Bronchial epithelial cell (primary cell): ENCODE results near the gene KCNJ5. TPM values are rescaled to one million over a fixed set of nuclear protein-coding genes. Genes with fewer than 3 reads are reported as not detected.

Experiments used
- DNase-seq: peaks from one replicate; pipeline ENCODE4 v3.0.0-alpha.2; 2010; ENCODE audit warnings: low read depth
- FAIRE-seq: peaks from 2 replicates; lab custom pipeline; 2011; peaks lifted over from hg19 to GRCh38; lab: Jason Lieb, UNC
- H3K27me3 ChIP-seq: 2 replicates; pipeline ENCODE4 v1.5.1; 2011; ENCODE audit warnings: low read length; ENCODE audit not compliant: control insufficient read depth, insufficient read depth
- H3K36me3 ChIP-seq: 2 replicates; pipeline ENCODE4 v1.5.1; 2011; ENCODE audit warnings: low read length; ENCODE audit not compliant: control insufficient read depth, insufficient read depth
- H3K4me3 ChIP-seq: 2 replicates; pipeline ENCODE4 v1.5.1; 2011; ENCODE audit warnings: mild to moderate bottlenecking, low read depth, low read length, control low read depth
- CTCF ChIP-seq: IDR thresholded peaks from 2 replicates; pipeline ENCODE4 v1.5.1; 2011; ENCODE audit warnings: mild to moderate bottlenecking, moderate library complexity, low read length, control low read depth, inconsistent platforms; ENCODE audit not compliant: insufficient read depth, severe bottlenecking
- total RNA-seq: library from RNA; depleted of rRNA; stranded (reverse); fragments of >200 nt; gene quantifications from 2 replicates; pipeline ENCODE4 v1.2.1, GENCODE V29; 2014

Gene KCNJ5
- total RNA-seq, 1 donor from 2014 or later: 13.2 TPM

GRCh38 chr11:128910576-128910975, 19.4 kb downstream of the KCNJ5 start:
- Histone ChIP-seq H3K27me3 (no peaks in the 10 kb centered on the region), H3K36me3 (peaks cover 2% of the 10 kb centered on the region), H3K4me3 (no peak overlapping the region)
- no peak for TF ChIP-seq CTCF
- FAIRE-seq: no peak
- DNase-seq: no peak

- no peak for DNase-seq
- no peaks in the 10 kb centered on the region for H3K27me3 ChIP-seq
- H3K36me3 ChIP-seq: peaks cover 2% of the 10 kb centered on the region
- TF ChIP-seq CTCF: no peak
- peak; percentile 66 for FAIRE-seq
- H3K4me3 ChIP-seq: no peak overlapping the region
Measured at GRCh38 chr11:128911239-128911638, 20.1 kb downstream of the KCNJ5 start.

GRCh38 chr11:128911701-128912100, 20.5 kb downstream of the KCNJ5 start:
- DNase-seq (no peak), FAIRE-seq (peak; percentile 13)
- H3K27me3 ChIP-seq: no peaks in the 10 kb centered on the region
- H3K4me3 ChIP-seq: no peak overlapping the region
- no peak for TF ChIP-seq CTCF
- peaks cover 2% of the 10 kb centered on the region for H3K36me3 ChIP-seq

- TF ChIP-seq CTCF: no peak
- Histone ChIP-seq H3K36me3 (peaks cover 2% of the 10 kb centered on the region), H3K4me3 (no peak overlapping the region), H3K27me3 (no peaks in the 10 kb centered on the region)
- no peak for FAIRE-seq
- no peak for DNase-seq
Measured at GRCh38 chr11:128913806-128914205, 22.6 kb downstream of the KCNJ5 start.

GRCh38 chr11:128914216-128915148, 23.3 kb downstream of the KCNJ5 start:
- FAIRE-seq: peak; percentile 7
- no peaks in the 10 kb centered on the region for H3K27me3 ChIP-seq
- no peak for TF ChIP-seq CTCF
- peak; percentile 55 for DNase-seq
- H3K4me3 ChIP-seq: no peak overlapping the region
- peaks cover 2% of the 10 kb centered on the region for H3K36me3 ChIP-seq
